GM18526 (cell line): ENCODE data around the gene IPCEF1.

Experiments used
- POLR2A ChIP-seq: IDR thresholded peaks from 3 replicates; pipeline ENCODE4 v1.6.1; 2011; ENCODE audit not compliant: insufficient read length; ENCODE audit errors: extremely low read depth

Gene IPCEF1

DNA sequence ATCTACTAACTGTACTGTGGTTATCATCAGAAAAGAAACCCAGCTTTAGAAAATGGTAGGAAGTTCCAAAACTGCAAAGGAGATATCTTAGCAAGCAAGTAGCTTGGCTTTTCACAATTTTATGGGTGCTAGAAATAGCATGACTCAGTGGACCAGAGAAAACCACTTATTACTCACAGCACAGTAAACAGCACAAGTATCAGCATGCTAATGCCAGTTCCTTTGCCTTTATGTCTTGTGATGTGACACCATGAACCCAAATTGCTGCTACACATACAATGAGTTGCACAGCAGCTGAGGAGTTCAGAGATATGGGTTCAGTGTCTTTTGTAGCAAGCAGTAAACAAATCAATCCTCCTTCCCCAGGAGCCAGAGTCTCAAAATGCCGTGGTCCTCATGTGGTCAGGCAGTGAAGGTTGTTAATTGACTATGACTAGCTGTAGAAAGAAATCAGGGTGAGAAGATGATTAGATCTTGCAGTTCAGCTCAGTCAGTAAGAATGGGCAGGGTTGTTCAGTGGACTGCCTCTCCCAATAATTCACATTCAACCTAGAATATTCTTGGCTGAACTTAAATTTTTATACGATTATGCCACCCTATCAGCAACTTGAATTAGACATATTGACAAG is 244.3 kb downstream of the IPCEF1 start:
- no peak for TF ChIP-seq POLR2A

DNA sequence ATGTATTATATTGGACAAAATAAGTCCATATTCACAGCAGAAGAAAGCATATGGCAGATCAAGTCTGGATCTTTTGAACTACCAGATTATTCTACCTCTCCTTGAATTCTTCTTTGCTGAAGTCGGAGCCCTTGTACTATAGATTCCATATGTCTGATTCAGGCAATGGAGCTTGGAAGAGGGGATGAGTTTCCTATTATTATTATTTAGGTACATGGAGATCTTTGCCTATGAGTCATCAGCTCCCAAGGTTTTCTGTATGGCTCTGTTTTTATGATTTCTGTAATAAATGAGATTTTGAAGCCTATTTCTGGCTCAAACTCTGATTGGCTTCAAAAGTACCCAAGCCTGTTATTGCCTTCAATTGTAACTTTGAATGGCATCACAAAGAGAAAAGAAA is 245.6 kb downstream of the IPCEF1 start:
- TF ChIP-seq POLR2A: no peak

DNA sequence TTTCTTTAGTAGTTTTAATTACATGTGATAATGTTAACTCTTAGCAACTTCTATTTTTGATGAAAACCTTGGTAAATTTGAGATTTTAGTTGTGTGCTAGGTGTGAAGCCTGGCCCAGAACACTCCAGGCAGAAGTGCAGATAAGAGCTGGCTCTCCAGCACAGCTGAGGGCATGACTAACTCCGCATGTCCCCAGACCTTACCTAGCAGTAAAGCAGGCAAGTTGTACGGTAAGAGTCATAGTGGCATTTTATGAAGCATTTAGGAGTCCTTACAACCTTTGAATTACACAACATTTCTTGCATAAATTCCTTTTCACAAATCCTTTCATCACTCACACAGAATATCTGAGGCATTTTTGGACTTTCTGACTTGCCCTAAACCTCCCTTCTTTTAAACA is 250.4 kb downstream of the IPCEF1 start:
- TF ChIP-seq POLR2A: no peak
